DOHH2 (cell line): ENCODE data around the gene LITAF.

Experiments
- CTCF ChIP-seq: fragments of 200-600 bp; sonication (generic); IDR thresholded peaks from one replicate; pipeline ENCODE4 v1.5.1; 2014; ENCODE audit warnings: antibody characterized with exemption, mild to moderate bottlenecking, low read depth, low read length; ENCODE audit not compliant: poor library complexity, severe bottlenecking
- EZH2phosphoT487 ChIP-seq: fragments of 200-600 bp; sonication (generic); IDR thresholded peaks from 2 replicates; pipeline ENCODE4 v1.6.1; 2017; ENCODE audit warnings: borderline replicate concordance, mild to moderate bottlenecking, antibody characterized with exemption, low read length, moderate library complexity, mixed read lengths

GRCh38 chr16:11570258-11570657, 16.5 kb downstream of the LITAF start:
- TF ChIP-seq CTCF (no peak), EZH2phosphoT487 (no peak)
